Germinal center (tissue), 1 donor: ENCODE results near the gene CILP.
"Not testable (repeated sequence)": the region's sequence is repeated elsewhere in the genome, so short reads cannot be mapped to it uniquely, and the experiment has no call there.

Source experiments
- DNase-seq: peaks from one replicate; pipeline ENCODE4 v3.0.0; 2012; ENCODE audit warnings: mixed read lengths, low spot score

Gene CILP

GRCh38 chr15:65210770-65211481 lies at the start of gene CILP:
Gene CILP, minus strand, starts transcription at chr15:65211473. Its CDS starts 1,718 bp downstream, at chr15:65209755.
- no peak for DNase-seq

- DNase-seq: no peak
These were observed 49.7 kb upstream of the CILP start for GRCh38 chr15:65260968-65261367.

- DNase-seq: no peak
These were observed 48.1 kb upstream of the CILP start for GRCh38 chr15:65259367-65259797.

- no peak for DNase-seq
These were observed 47.3 kb upstream of the CILP start for GRCh38 chr15:65258375-65259262.

GRCh38 chr15:65255486-65256140 lies 44.3 kb upstream of the CILP start:
- no peak for DNase-seq

- DNase-seq: no peak
These were observed 43.5 kb upstream of the CILP start for GRCh38 chr15:65254758-65255157.

- no peak for DNase-seq
These were observed 43.1 kb upstream of the CILP start for GRCh38 chr15:65254356-65254755.

GRCh38 chr15:65249641-65250040 lies 38.4 kb upstream of the CILP start:
- DNase-seq: no peak

- DNase-seq: no peak
These were observed 37.4 kb upstream of the CILP start for GRCh38 chr15:65248511-65249255.

GRCh38 chr15:65246939-65247338 lies 35.7 kb upstream of the CILP start:
- no peak for DNase-seq

GRCh38 chr15:65246026-65246714 lies 34.9 kb upstream of the CILP start:
- DNase-seq: no peak

GRCh38 chr15:65245096-65245856 lies 34.0 kb upstream of the CILP start:
- DNase-seq: no peak

- DNase-seq: no peak
These were observed 33.4 kb upstream of the CILP start for GRCh38 chr15:65244638-65245037.

- not testable (repeated sequence) for DNase-seq
These were observed 25.2 kb upstream of the CILP start for GRCh38 chr15:65236443-65236842.

- no peak for DNase-seq
These were observed 22.4 kb upstream of the CILP start for GRCh38 chr15:65233696-65234095.

- no peak for DNase-seq
These were observed 21.2 kb upstream of the CILP start for GRCh38 chr15:65232520-65232919.

- DNase-seq: no peak
These were observed 20.0 kb upstream of the CILP start for GRCh38 chr15:65231306-65231705.

- not testable (repeated sequence) for DNase-seq
These were observed 15.6 kb upstream of the CILP start for GRCh38 chr15:65226901-65227300.

- DNase-seq: no peak
These were observed 14.9 kb upstream of the CILP start for GRCh38 chr15:65226221-65226620.

- DNase-seq: no peak
These were observed 12.7 kb upstream of the CILP start for GRCh38 chr15:65223996-65224395.

GRCh38 chr15:65222891-65223290 lies 11.6 kb upstream of the CILP start:
- no peak for DNase-seq
